GM21619 (cell line): ENCODE data around the gene EPRS1.
A peak's percentile ranks its signal among the peaks of the same experiment; 100 is the strongest.

Experiments
- ATAC-seq: cut with Tn5 transposase; IDR thresholded peaks from one replicate; pipeline ENCODE4 v1.9.1; 2021; ENCODE audit not compliant: unreplicated experiment

Gene EPRS1

GRCh38 chr1:220046052-220046930, at the start of gene EPRS1:
Gene EPRS1 (minus strand): TSS chr1:220046505. CDS start chr1:220046388, 117 bp downstream.
- peak; percentile 99 for ATAC-seq

- ATAC-seq, result peak; percentile 51
These were observed 48.0 kb upstream of the EPRS1 start, which contains the start of gene IARS2 for GRCh38 chr1:220094016-220094911. Gene IARS2 (plus strand): TSS chr1:220094132. CDS start chr1:220094217, 85 bp downstream.

- peak; percentile 2 for ATAC-seq
These were observed 47.2 kb upstream of the EPRS1 start for GRCh38 chr1:220093361-220094015.

- ATAC-seq, result no peak
These were observed 46.4 kb upstream of the EPRS1 start for GRCh38 chr1:220092694-220093093.

GRCh38 chr1:220089650-220090556, 43.6 kb upstream of the EPRS1 start, which contains the start of gene BPNT1:
Gene BPNT1 (minus strand): TSS chr1:220089788. CDS start chr1:220079846, 9,942 bp downstream.
- peak; percentile 57 for ATAC-seq

GRCh38 chr1:220086261-220086686, 40.0 kb upstream of the EPRS1 start:
- ATAC-seq, result peak; percentile 45

GRCh38 chr1:220084460-220084859, 38.2 kb upstream of the EPRS1 start:
- no peak for ATAC-seq

GRCh38 chr1:220077887-220078286, 31.6 kb upstream of the EPRS1 start:
- ATAC-seq, result no peak

- ATAC-seq, result no peak
These were observed 30.8 kb upstream of the EPRS1 start for GRCh38 chr1:220076861-220077762.

GRCh38 chr1:220067269-220068204, 21.2 kb upstream of the EPRS1 start:
- no peak for ATAC-seq

GRCh38 chr1:220062629-220063028, 16.3 kb upstream of the EPRS1 start:
- ATAC-seq, result no peak

- no peak for ATAC-seq
These were observed 14.6 kb upstream of the EPRS1 start for GRCh38 chr1:220060876-220061275.

GRCh38 chr1:220056374-220056773, 10.1 kb upstream of the EPRS1 start:
- no peak for ATAC-seq

GRCh38 chr1:220045356-220046051, 801 bp downstream of the EPRS1 start:
- no peak for ATAC-seq

GRCh38 chr1:220044678-220045355, 1.5 kb downstream of the EPRS1 start:
- no peak for ATAC-seq

- no peak for ATAC-seq
These were observed 2.7 kb downstream of the EPRS1 start for GRCh38 chr1:220043646-220044045.
